Esophagus muscularis mucosa (tissue), 3 donors: ENCODE results near the gene RCBTB1.
"Not testable (repeated sequence)": the region's sequence is repeated elsewhere in the genome, so short reads cannot be mapped to it uniquely, and the experiment has no call there.

ENCODE experiments used
- CTCF ChIP-seq, 3 experiments: fragments of 200-600 bp in 2 of 3; fragments of 450-650 bp in 1 of 3; sonication (generic) in 2 of 3; IDR thresholded peaks; one replicate each; pipeline ENCODE4 v1.5.1; 2017 to 2019; ENCODE audit warnings: antibody characterized with exemption in 3 of 3, mild to moderate bottlenecking in 2 of 3, moderate library complexity in 1 of 3
- POLR2A ChIP-seq: fragments of 450-650 bp; IDR thresholded peaks from one replicate; pipeline ENCODE4 v1.6.1; 2017; ENCODE audit warnings: antibody characterized with exemption, moderate library complexity, mild to moderate bottlenecking, low read depth

DNA sequence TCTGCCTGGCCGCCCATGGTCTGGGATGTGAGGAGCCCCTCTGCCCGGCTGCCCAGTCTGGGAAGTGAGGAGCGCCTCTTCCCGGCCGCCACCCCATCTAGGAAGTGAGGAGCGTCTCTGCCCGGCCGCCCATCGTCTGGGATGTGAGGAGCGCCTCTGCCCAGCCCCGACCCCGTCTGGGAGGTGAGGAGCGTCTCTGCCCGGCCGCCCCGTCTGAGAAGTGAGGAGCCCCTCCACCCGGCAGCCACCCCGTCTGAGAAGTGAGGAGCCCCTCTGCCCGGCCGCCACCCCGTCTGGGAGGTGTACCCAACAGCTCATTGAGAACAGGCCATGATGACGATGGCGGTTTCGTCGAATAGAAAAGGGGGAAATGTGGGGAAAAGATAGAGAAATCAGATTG lies 19.9 kb downstream of the RCBTB1 start:
- not testable (repeated sequence) for TF ChIP-seq CTCF (IDR thresholded peaks at IDR 0.05); POLR2A
